BLaER1 treated with 17β-estradiol and CSF1 and Interleukin-3, amounts not matched to agents 10 nM and 100 nM (cell line): ENCODE measurements around the gene OSBPL8.
A peak's percentile ranks its signal among the peaks of the same experiment; 100 is the strongest.

ENCODE experiments used
- H3K27ac ChIP-seq, 11 experiments: shearing (Covaris generic); formaldehyde crosslinking; 2 replicates each; pipeline ENCODE4 v1.8.1; 2022
- H3K27me3 ChIP-seq, 11 experiments: shearing (Covaris generic); formaldehyde crosslinking; 2 replicates each; pipeline ENCODE4 v1.8.1; 2022
- H3K36me3 ChIP-seq, 11 experiments: shearing (Covaris generic); formaldehyde crosslinking; 2 replicates each; pipeline ENCODE4 v1.8.1; 2022
- H3K4me1 ChIP-seq, 10 experiments: shearing (Covaris generic); formaldehyde crosslinking; 2 replicates each; pipeline ENCODE4 v1.8.1; 2022
- H3K4me2 ChIP-seq, 11 experiments: shearing (Covaris generic); formaldehyde crosslinking; 2 replicates each; pipeline ENCODE4 v1.8.1; 2022
- H3K4me3 ChIP-seq, 10 experiments: shearing (Covaris generic); formaldehyde crosslinking; 2 replicates each; pipeline ENCODE4 v1.8.1; 2022
- H3K9ac ChIP-seq, 11 experiments: shearing (Covaris generic); formaldehyde crosslinking; 2 replicates each; pipeline ENCODE4 v1.8.1; 2022
- H3K9me3 ChIP-seq, 11 experiments: shearing (Covaris generic); formaldehyde crosslinking; replicated peaks in 1 of 11; 2 replicates each; pipeline ENCODE4 v1.8.1; 2022
- H4K20me1 ChIP-seq, 11 experiments: shearing (Covaris generic); formaldehyde crosslinking; 2 replicates each; pipeline ENCODE4 v1.8.1; 2022
- Cebpa-rat ChIP-seq, 11 experiments: shearing (Covaris generic); IDR thresholded peaks; 2 replicates each; pipeline ENCODE4 v1.8.1; 2022

Gene OSBPL8

DNA sequence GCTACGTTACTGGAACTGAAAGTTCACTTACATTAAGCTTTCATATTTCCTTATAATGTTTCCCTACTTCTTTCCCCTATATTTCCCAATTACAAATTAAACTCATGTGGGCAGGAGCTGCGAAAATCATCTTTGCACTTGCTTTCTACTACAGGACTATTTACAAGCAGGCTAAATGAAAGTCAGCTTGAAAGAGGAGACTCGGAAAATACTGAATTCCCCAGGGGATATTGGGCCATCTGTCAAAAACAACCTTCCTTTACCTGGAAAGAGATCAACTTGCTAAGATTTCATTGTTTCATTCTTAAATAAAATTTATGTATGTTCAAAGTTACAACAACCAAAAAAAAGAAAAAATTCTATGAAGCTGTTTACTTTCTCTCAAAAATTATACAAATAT is 118.6 kb downstream of the OSBPL8 start:
- H3K9ac ChIP-seq = no peak overlapping the region
- H3K36me3 ChIP-seq = peaks cover 0 to 40% (median 0%) of the 10 kb centered on the region in 11 experiments; a peak in 5 of 22 replicates
- peaks cover 0 to 5% (median 1%) of the 10 kb centered on the region in 11 experiments; a peak in 5 of 22 replicates for H3K9me3 ChIP-seq
- H3K27me3 ChIP-seq = no peaks in the 10 kb centered on the region
- peaks cover 0 to 6% (median 0%) of the 10 kb centered on the region in 10 experiments; a peak in 4 of 20 replicates for H3K4me1 ChIP-seq
- no peak for TF ChIP-seq Cebpa-rat (IDR thresholded peaks at IDR 0.05)
- H3K4me3 ChIP-seq = no peak overlapping the region
- H3K4me2 ChIP-seq = no peak overlapping the region
- H3K27ac ChIP-seq = no peak overlapping the region
- peaks cover 0 to 81% (median 0%) of the 10 kb centered on the region in 11 experiments; a peak in 5 of 22 replicates for H4K20me1 ChIP-seq

DNA sequence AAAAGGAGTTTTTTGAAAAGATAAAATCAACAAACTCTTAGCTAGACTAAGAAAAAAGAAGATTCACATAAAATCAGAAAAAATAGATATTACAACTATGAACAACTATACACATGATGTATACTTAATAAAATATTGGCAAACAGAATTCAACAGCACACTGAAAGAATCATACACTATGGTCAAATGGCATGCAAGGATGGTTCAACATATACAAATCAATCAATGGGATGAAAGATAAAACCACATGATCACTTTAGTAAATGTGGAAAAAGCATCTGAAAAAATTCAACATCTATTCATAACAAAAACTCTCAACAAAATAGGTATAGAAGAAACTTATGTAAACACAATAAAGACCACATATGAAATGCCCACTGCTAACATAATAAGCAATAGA is 126.8 kb downstream of the OSBPL8 start:
- H3K4me3 ChIP-seq = no peak overlapping the region
- peaks cover 0 to 62% (median 10%) of the 10 kb centered on the region in 11 experiments; a peak in 11 of 22 replicates for H3K36me3 ChIP-seq
- no peak for TF ChIP-seq Cebpa-rat (IDR thresholded peaks at IDR 0.05)
- no peak overlapping the region for H3K27ac ChIP-seq
- H4K20me1 ChIP-seq = peaks cover 0 to 89% (median 0%) of the 10 kb centered on the region in 11 experiments; a peak in 4 of 22 replicates
- no peaks in the 10 kb centered on the region for H3K27me3 ChIP-seq
- H3K9me3 ChIP-seq = peaks cover 31 to 55% (median 42%) of the 10 kb centered on the region in 11 experiments
- no peak overlapping the region for H3K9ac ChIP-seq
- H3K4me2 ChIP-seq = no peak overlapping the region
- H3K4me1 ChIP-seq = no peaks in the 10 kb centered on the region; a peak in 1 of 20 replicates

DNA sequence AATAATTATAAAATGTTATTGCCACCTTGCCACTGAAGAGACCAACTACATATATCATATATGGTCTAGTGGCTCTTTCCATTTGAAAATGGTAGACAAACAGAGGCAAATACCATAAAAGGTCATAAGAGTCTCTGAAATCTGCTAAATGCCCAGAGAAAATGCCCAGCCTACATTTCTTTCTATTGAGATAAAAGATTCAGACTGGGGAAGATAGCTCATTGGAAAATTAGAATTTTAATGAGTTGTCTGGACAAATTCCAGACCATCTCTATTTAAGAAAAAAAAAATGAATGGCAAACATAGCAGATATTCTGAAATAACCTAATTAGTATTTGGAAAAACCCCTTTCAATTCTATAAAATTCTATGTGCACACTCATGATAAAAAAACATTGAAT is 131.5 kb downstream of the OSBPL8 start:
- H3K27ac ChIP-seq = no peak overlapping the region
- H3K4me2 ChIP-seq = no peak overlapping the region
- peaks cover 10 to 49% (median 20%) of the 10 kb centered on the region in 11 experiments; a peak in 15 of 22 replicates for H3K36me3 ChIP-seq
- no peak for TF ChIP-seq Cebpa-rat (IDR thresholded peaks at IDR 0.05)
- H3K9me3 ChIP-seq = peaks cover 38 to 65% (median 52%) of the 10 kb centered on the region in 11 experiments
- no peaks in the 10 kb centered on the region for H3K27me3 ChIP-seq
- H3K4me3 ChIP-seq = no peak overlapping the region
- peaks cover 0 to 2% (median 0%) of the 10 kb centered on the region in 10 experiments; a peak in 2 of 20 replicates for H3K4me1 ChIP-seq
- H4K20me1 ChIP-seq = peaks cover 0 to 79% (median 0%) of the 10 kb centered on the region in 11 experiments; a peak in 4 of 22 replicates
- H3K9ac ChIP-seq = no peak overlapping the region

DNA sequence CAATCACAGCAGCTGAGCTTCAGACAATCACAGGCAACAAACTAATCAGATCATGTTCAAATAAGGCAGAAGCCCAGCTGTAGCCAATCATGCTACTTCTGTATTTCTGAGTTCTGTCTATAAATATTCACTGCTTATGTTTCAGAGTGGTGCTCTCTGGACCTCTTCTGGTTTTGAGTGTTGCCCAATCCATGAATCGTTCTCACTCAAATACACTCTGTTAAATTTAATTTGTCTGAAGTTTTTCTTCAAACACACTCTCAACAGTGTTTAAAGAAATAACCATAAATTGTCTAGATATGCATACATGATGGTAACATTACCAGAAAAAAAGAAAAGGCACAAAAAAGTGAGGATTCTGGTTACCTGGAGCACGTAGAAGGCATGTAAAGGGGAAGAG is 133.4 kb downstream of the OSBPL8 start:
- Histone ChIP-seq H3K36me3 (peaks cover 6 to 43% (median 19%) of the 10 kb centered on the region in 11 experiments; a peak in 14 of 22 replicates), H4K20me1 (peaks cover 0 to 74% (median 0%) of the 10 kb centered on the region in 11 experiments; a peak in 6 of 22 replicates), H3K9me3 (peaks cover 27 to 48% (median 40%) of the 10 kb centered on the region in 11 experiments), H3K9ac (no peak overlapping the region), H3K4me1 (peaks cover 0 to 12% (median 0%) of the 10 kb centered on the region in 10 experiments; a peak in 3 of 20 replicates), H3K4me2 (no peak overlapping the region), H3K4me3 (no peak overlapping the region), H3K27me3 (no peaks in the 10 kb centered on the region), H3K27ac (no peak overlapping the region)
- TF ChIP-seq Cebpa-rat (IDR thresholded peaks at IDR 0.05) = no peak

DNA sequence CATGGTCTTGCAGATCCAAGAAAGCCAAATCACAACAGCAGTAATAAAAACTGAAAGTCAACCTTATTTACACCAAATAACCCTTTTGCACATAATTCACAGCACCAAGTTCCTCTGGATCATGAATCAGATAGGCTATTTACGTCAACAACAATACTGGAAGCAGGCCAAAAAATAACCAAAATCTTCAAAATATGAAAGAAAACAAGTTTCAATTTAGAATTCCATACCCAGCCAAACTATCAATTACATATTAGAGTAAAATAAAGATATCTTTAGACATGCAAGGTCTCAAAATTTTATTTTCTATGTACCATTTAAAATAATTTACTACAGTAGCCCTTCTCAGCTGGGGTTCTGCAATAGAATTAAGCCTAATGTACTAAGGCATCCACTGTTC is 134.6 kb downstream of the OSBPL8 start:
- Histone ChIP-seq H3K4me3 (no peak overlapping the region), H3K9ac (no peak overlapping the region), H3K27me3 (no peaks in the 10 kb centered on the region), H3K4me1 (peaks cover 0 to 12% (median 0%) of the 10 kb centered on the region in 10 experiments; a peak in 3 of 20 replicates), H3K9me3 (peaks cover 27 to 43% (median 37%) of the 10 kb centered on the region in 11 experiments), H3K27ac (no peak overlapping the region), H3K4me2 (no peak overlapping the region), H3K36me3 (peaks cover 6 to 35% (median 16%) of the 10 kb centered on the region in 11 experiments; a peak in 13 of 22 replicates), H4K20me1 (peaks cover 0 to 74% (median 0%) of the 10 kb centered on the region in 11 experiments; a peak in 6 of 22 replicates)
- no peak for TF ChIP-seq Cebpa-rat (IDR thresholded peaks at IDR 0.05)

DNA sequence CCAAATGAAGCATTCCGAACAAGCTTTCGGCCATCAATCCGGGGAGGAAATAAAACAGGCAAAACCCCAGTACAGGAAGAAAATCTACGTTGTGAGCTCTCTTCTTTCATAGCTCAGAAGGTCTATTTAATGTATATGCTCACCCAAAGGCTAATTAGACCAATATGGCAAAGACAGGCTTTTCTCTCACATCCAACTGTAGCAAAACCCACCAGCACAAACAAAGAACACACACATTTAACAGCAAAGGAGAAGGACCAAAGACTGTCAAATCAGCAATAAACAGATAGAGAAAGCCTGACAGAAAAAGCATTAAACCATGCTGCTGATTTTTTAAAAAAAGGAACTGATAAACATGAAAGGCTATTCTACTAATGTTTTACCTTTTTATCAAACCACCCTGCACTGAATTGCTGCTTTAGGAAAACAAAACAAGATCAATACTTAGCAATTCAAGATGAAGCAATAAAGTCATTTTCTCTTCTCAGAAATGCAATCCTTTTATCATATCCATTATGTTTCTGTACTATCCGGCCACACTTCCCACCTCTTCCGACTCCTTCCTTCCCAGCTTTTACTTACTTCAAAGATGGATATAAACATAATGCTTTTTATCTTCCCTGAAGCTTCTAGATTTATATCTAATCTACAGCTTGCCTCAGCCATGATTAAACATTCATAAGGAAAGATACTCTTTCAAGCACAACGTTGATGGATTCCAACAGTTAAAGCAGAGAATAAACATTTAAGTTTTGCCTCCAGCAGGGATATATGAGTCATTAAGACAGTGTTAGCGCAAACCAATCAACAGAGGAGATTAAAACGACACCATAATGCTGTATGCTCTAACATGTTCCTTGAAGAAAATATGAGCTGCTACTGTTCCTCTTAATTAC is 136.8 kb downstream of the OSBPL8 start:
- Histone ChIP-seq H3K4me2 (peak overlapping the region in 1 of 11 experiments; percentile 21; a peak in 1 of 22 replicates), H3K27me3 (no peaks in the 10 kb centered on the region), H3K36me3 (peaks cover 10 to 48% (median 17%) of the 10 kb centered on the region in 11 experiments; a peak in 14 of 22 replicates), H3K4me3 (no peak overlapping the region), H3K9me3 (peaks cover 27 to 38% (median 35%) of the 10 kb centered on the region in 11 experiments), H4K20me1 (peaks cover 0 to 65% (median 0%) of the 10 kb centered on the region in 11 experiments; a peak in 6 of 22 replicates), H3K27ac (no peak overlapping the region), H3K4me1 (peaks cover 0 to 12% (median 0%) of the 10 kb centered on the region in 10 experiments; a peak in 3 of 20 replicates), H3K9ac (no peak overlapping the region)
- no peak for TF ChIP-seq Cebpa-rat (IDR thresholded peaks at IDR 0.05)

DNA sequence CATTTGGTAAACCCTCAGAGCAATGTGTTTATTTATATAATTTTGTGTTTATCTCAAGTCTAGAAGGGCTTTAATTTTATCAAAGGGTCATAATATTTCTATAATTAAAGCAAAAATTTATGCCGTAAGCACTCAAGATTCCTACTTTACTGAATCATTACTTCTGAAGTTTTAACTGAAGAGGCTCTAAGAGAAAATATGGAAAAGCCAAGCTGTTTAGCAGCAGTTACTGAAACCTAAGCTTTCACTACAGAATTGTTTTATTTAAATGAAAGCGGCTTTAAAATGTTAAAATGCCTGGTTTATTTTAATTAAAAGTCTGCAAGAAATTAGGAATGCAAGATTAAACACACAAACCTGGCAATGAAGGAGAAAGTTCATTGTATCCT is 137.4 kb downstream of the OSBPL8 start:
- Histone ChIP-seq H3K4me1 (peaks cover 0 to 12% (median 0%) of the 10 kb centered on the region in 10 experiments; a peak in 3 of 20 replicates), H3K4me2 (peak overlapping the region in 1 of 11 experiments; percentile 21; a peak in 1 of 22 replicates), H3K9me3 (peaks cover 27 to 37% (median 35%) of the 10 kb centered on the region in 11 experiments), H3K27me3 (no peaks in the 10 kb centered on the region), H4K20me1 (peaks cover 0 to 63% (median 0%) of the 10 kb centered on the region in 11 experiments; a peak in 6 of 22 replicates), H3K27ac (no peak overlapping the region), H3K9ac (no peak overlapping the region), H3K4me3 (no peak overlapping the region), H3K36me3 (peaks cover 10 to 50% (median 17%) of the 10 kb centered on the region in 11 experiments; a peak in 14 of 22 replicates)
- no peak for TF ChIP-seq Cebpa-rat (IDR thresholded peaks at IDR 0.05)

DNA sequence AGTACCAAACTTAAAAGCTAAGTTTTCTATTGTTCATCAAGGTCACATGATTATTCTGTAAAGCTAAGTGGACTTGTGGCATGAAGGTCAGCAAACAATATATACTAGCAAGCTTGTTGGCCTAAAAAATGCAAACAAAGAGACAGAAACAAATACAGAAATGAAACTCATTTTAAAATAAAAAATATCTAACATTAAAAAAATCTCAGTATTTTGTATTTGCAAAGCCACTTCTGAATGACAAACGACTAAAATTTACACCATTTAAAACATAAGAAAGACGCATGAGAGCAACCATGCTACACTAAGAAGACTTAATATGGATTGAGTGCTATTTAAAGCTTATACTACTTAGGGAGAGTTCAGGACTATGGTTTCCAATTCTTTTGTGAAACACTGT is 138.5 kb downstream of the OSBPL8 start:
- H3K4me1 ChIP-seq = peaks cover 0 to 12% (median 0%) of the 10 kb centered on the region in 10 experiments; a peak in 3 of 20 replicates
- peaks cover 17 to 26% (median 25%) of the 10 kb centered on the region in 11 experiments for H3K9me3 ChIP-seq
- no peak overlapping the region for H3K4me2 ChIP-seq
- no peak overlapping the region for H3K4me3 ChIP-seq
- TF ChIP-seq Cebpa-rat (IDR thresholded peaks at IDR 0.05) = no peak
- H3K27ac ChIP-seq = no peak overlapping the region
- peaks cover 9 to 40% (median 15%) of the 10 kb centered on the region in 11 experiments; a peak in 14 of 22 replicates for H3K36me3 ChIP-seq
- H4K20me1 ChIP-seq = peaks cover 0 to 65% (median 0%) of the 10 kb centered on the region in 11 experiments; a peak in 6 of 22 replicates
- H3K9ac ChIP-seq = no peak overlapping the region
- H3K27me3 ChIP-seq = no peaks in the 10 kb centered on the region
